Activated CD4-positive, alpha-beta memory T cell treated with anti-CD3 and anti-CD28 coated beads for 36 hours (primary cell): ENCODE measurements around the gene SLC13A3. TPM values are rescaled to one million over a fixed set of nuclear protein-coding genes. Genes with fewer than 3 reads are reported as not detected.

ENCODE experiments used
- CTCF ChIA-PET: fragments of 350-600 bp; sonication (Branson Sonifier 250); formaldehyde crosslinking; loops from one replicate; lab custom pipeline; 2021; ENCODE audit warnings: antibody characterized with exemption, inconsistent platforms; lab: Charles Lee
- POLR2A ChIA-PET: fragments of 350-600 bp; sonication (Branson Sonifier 250); formaldehyde crosslinking; loops from one replicate; lab custom pipeline; 2021; ENCODE audit warnings: antibody characterized with exemption; lab: Charles Lee
- DNase-seq: peaks from one replicate; pipeline ENCODE4 v3.0.0-alpha.2; 2020
- H3K27ac Mint-ChIP-seq: one replicate; pipeline ENCODE4 v1.8.0; 2021; ENCODE audit warnings: mixed read lengths
- H3K27me3 Mint-ChIP-seq: one replicate; pipeline ENCODE4 v1.8.0; 2021; ENCODE audit warnings: mixed read lengths
- H3K36me3 Mint-ChIP-seq: one replicate; pipeline ENCODE4 v1.8.0; 2021; ENCODE audit warnings: mixed read lengths
- H3K4me1 Mint-ChIP-seq: one replicate; pipeline ENCODE4 v1.8.0; 2021; ENCODE audit warnings: low read depth, mixed read lengths
- H3K4me3 Mint-ChIP-seq: one replicate; pipeline ENCODE4 v1.8.0; 2021; ENCODE audit warnings: mild to moderate bottlenecking, mixed read lengths
- H3K9me3 Mint-ChIP-seq: one replicate; pipeline ENCODE4 v1.8.0; 2021; ENCODE audit warnings: mixed read lengths
- intact Hi-C: fragments of 100-400 bp; cut with micrococcal nuclease; formaldehyde crosslinking; loops from one replicate; pipeline ENCODE4 v1.15.1; 2023
- total RNA-seq, 2 experiments: library from RNA; stranded (reverse); gene quantifications; one replicate each; pipeline ENCODE4 v1.2.3, GENCODE V29; 2021

SLC13A3 gene
- total RNA-seq, 2 experiments from 2014 or later, result 0.10 TPM; not detected in 1

DNA sequence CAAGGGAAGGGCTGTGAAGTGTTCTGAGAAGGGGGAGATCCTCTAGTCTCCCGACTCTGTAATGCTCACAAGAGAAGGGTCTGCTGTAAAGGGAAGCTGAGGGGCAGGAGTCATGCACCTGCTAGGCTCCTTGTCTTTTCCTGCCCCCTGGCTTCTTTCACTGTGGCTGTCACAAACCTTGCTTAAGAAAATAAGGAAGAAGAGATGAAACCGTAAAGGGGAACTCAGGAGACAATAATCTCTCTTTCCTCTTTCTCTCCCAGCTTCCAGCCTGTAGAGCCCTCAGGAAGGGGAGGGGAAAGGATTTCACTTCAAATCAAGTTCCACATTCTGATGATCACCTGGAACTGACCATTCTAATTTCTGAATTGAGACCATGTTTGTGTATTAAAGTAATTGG, 26.3 kb downstream of the SLC13A3 start:
- Mint-ChIP-seq H3K36me3 (no peaks in the 10 kb centered on the region), H3K27me3 (peaks cover 17% of the 10 kb centered on the region), H3K4me1 (no peaks in the 10 kb centered on the region), H3K27ac (no peak overlapping the region), H3K4me3 (no peak overlapping the region), H3K9me3 (peaks cover 31% of the 10 kb centered on the region)
- no peak for DNase-seq
- CTCF ChIA-PET, result no interaction called here
- intact Hi-C loops, result no loop called here
- POLR2A ChIA-PET, result no interaction called here

DNA sequence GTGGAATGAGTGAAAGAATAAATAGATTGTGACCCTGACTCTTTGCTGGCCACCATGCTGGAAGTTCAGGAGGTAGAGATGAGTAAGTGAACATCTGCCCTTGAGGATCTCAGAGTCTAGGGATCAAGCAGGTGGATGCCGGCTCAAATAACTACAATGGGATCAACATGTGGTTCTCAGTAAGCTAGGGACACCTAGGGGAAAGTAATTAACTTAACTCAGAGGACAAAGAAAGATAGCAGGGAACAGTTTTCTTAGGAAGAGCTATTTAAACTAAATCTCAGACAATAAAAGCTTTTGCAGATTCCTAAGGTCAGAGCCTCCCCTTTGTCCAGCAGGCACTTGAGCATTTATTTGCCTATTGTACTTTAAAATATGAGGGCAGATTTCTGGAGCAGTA, 29.1 kb downstream of the SLC13A3 start:
- DNase-seq, result no peak
- Mint-ChIP-seq H3K27ac (no peak overlapping the region), H3K27me3 (peaks cover 18% of the 10 kb centered on the region), H3K9me3 (peaks cover 21% of the 10 kb centered on the region), H3K4me1 (no peaks in the 10 kb centered on the region), H3K36me3 (no peaks in the 10 kb centered on the region), H3K4me3 (no peak overlapping the region)
- POLR2A ChIA-PET, result no interaction called here
- intact Hi-C loops, result no loop called here
- CTCF ChIA-PET, result no interaction called here

DNA sequence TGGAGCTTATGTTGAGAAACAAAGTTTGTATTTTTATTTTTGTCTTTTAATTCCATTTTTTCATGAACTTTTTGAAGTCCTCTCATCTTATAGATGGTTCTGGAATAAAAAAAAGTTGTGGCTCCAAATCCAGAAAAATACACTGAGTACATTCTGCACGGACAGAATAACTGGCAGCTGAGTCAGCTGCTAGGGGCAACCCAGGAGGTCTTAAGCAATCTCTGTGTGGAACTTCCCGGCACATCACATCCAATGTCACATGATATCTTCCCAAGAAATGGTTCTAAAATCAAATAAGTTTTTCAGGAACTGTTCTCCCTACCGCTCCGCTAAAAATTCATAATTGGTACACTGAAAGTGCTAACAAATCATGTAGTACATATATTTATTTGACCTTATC, 29.8 kb downstream of the SLC13A3 start:
- Mint-ChIP-seq H3K36me3 (no peaks in the 10 kb centered on the region), H3K27me3 (peaks cover 15% of the 10 kb centered on the region), H3K4me1 (no peaks in the 10 kb centered on the region), H3K27ac (no peak overlapping the region), H3K9me3 (peaks cover 21% of the 10 kb centered on the region), H3K4me3 (no peak overlapping the region)
- intact Hi-C loops, result no loop called here
- DNase-seq, result no peak
- ChIA-PET POLR2A (no interaction called here), CTCF (no interaction called here)

GRCh38 chr20:46619445-46619844, 31.8 kb downstream of the SLC13A3 start:
- Mint-ChIP-seq H3K9me3 (peaks cover 11% of the 10 kb centered on the region), H3K36me3 (no peaks in the 10 kb centered on the region), H3K4me3 (no peak overlapping the region), H3K4me1 (no peaks in the 10 kb centered on the region), H3K27me3 (peaks cover 15% of the 10 kb centered on the region), H3K27ac (no peak overlapping the region)
- ChIA-PET POLR2A (no interaction called here), CTCF (no interaction called here)
- no peak for DNase-seq
- intact Hi-C loops, result no loop called here

- H3K27ac Mint-ChIP-seq, result no peak overlapping the region
- H3K4me3 Mint-ChIP-seq, result no peak overlapping the region
- intact Hi-C loops, result no loop called here
- ChIA-PET CTCF (no interaction called here), POLR2A (no interaction called here)
- H3K27me3 Mint-ChIP-seq, result peaks cover 10% of the 10 kb centered on the region
- H3K4me1 Mint-ChIP-seq, result no peaks in the 10 kb centered on the region
- H3K9me3 Mint-ChIP-seq, result peaks cover 3% of the 10 kb centered on the region
- H3K36me3 Mint-ChIP-seq, result no peaks in the 10 kb centered on the region
- DNase-seq, result no peak
These were observed 32.8 kb downstream of the SLC13A3 start for GRCh38 chr20:46618316-46619100.

DNA sequence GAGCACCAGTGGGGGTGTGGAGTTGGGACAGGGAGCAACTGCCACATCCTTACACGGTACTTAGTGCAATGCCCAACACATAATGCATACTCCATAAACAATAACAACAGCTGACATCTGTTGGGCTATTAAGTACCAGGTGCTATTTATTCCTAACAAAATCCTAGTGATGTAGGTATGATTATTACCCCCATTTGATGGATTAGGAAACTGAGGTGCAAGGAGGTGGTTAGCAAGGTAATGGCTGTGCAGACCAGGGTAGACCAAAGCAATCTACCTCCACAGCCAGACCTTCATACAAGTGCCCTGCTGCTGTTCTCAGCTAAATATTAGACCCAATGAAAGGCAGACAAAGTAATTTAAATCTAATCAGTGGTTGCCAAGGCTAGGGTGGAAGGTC, 36.8 kb downstream of the SLC13A3 start:
- H3K9me3 Mint-ChIP-seq, result no peaks in the 10 kb centered on the region
- H3K27ac Mint-ChIP-seq, result no peak overlapping the region
- H3K27me3 Mint-ChIP-seq, result peaks cover 7% of the 10 kb centered on the region
- CTCF ChIA-PET, result no interaction called here
- intact Hi-C loops, result no loop called here
- H3K36me3 Mint-ChIP-seq, result no peaks in the 10 kb centered on the region
- POLR2A ChIA-PET, result no interaction called here
- H3K4me3 Mint-ChIP-seq, result no peak overlapping the region
- no peak for DNase-seq
- H3K4me1 Mint-ChIP-seq, result no peaks in the 10 kb centered on the region

GRCh38 chr20:46610145-46610544, 41.1 kb downstream of the SLC13A3 start:
- no peak for DNase-seq
- no peak overlapping the region for H3K27ac Mint-ChIP-seq
- intact Hi-C loops, result no loop called here
- H3K4me3 Mint-ChIP-seq, result no peak overlapping the region
- H3K4me1 Mint-ChIP-seq, result no peaks in the 10 kb centered on the region
- ChIA-PET POLR2A (no interaction called here), CTCF (no interaction called here)
- no peaks in the 10 kb centered on the region for H3K36me3 Mint-ChIP-seq
- no peaks in the 10 kb centered on the region for H3K27me3 Mint-ChIP-seq
- no peaks in the 10 kb centered on the region for H3K9me3 Mint-ChIP-seq

DNA sequence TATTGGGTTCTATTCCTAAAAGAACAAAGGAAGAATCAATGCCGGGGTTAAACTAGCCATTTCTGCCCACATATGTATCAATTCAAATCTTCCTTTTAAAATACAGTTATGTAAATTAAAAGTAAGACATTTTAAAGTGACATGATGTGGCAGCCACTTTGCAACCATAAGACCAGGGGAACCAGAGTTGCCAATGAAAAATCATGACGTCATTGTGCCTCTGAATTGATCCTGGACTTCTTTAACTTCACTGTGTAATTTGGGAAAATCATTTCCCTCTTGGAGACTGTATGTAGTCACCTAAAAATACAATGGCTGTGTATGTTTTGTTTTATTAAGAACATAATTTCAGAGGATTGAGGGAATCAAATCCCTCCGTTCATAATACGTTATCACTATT, 42.2 kb downstream of the SLC13A3 start:
- H3K36me3 Mint-ChIP-seq, result no peaks in the 10 kb centered on the region
- H3K9me3 Mint-ChIP-seq, result no peaks in the 10 kb centered on the region
- no peak for DNase-seq
- no peaks in the 10 kb centered on the region for H3K4me1 Mint-ChIP-seq
- H3K27me3 Mint-ChIP-seq, result no peaks in the 10 kb centered on the region
- no peak overlapping the region for H3K27ac Mint-ChIP-seq
- ChIA-PET CTCF (no interaction called here), POLR2A (no interaction called here)
- intact Hi-C loops, result no loop called here
- H3K4me3 Mint-ChIP-seq, result no peak overlapping the region

GRCh38 chr20:46607849-46608497, 43.3 kb downstream of the SLC13A3 start:
- CTCF ChIA-PET, result no interaction called here

DNA sequence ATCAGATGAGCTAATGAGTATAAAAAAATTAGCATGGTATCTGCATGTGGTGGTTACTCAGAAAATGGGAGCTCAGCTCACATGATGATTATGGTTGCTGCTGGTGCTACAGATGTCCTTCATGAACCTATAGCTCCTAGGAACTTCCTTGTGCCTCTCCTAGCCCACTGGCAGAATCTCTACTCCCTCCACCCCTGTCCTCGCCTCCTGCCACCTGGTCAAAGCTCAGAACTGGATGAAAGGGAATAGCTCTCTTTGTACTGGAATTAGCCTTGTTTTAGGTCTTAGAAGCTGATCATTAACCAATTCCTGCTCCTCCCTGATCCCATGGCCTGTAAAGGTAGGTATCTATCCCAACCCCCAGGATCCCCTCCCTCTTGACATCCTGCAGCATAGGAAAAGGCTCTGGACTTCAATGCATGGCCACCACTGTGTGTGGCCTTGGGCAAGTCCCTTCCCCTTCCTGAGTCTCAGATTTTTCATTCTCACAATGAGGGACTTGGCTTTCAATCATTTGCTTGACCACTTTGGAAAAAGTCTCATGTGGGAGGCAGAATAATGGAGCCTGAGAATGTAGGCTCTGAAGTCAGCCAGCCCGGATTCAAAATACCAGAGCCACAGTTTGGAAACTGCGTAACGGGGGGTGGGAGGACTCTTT, 43.9 kb downstream of the SLC13A3 start:
- CTCF ChIA-PET, result no interaction called here
- intact Hi-C loops, result no loop called here
- Mint-ChIP-seq H3K27me3 (no peaks in the 10 kb centered on the region), H3K4me1 (no peaks in the 10 kb centered on the region), H3K9me3 (no peaks in the 10 kb centered on the region), H3K36me3 (no peaks in the 10 kb centered on the region), H3K27ac (no peak overlapping the region), H3K4me3 (no peak overlapping the region)
- POLR2A ChIA-PET, result no interaction called here
- DNase-seq, result no peak

More at GRCh38 chr20:46607849-46608497, 43.3 kb downstream of the SLC13A3 start:
- POLR2A ChIA-PET, result no interaction called here
- intact Hi-C loops, result no loop called here
- Mint-ChIP-seq H3K9me3 (no peaks in the 10 kb centered on the region), H3K27me3 (no peaks in the 10 kb centered on the region), H3K4me1 (no peaks in the 10 kb centered on the region), H3K36me3 (no peaks in the 10 kb centered on the region), H3K27ac (no peak overlapping the region), H3K4me3 (no peak overlapping the region)
- DNase-seq, result no peak

DNA sequence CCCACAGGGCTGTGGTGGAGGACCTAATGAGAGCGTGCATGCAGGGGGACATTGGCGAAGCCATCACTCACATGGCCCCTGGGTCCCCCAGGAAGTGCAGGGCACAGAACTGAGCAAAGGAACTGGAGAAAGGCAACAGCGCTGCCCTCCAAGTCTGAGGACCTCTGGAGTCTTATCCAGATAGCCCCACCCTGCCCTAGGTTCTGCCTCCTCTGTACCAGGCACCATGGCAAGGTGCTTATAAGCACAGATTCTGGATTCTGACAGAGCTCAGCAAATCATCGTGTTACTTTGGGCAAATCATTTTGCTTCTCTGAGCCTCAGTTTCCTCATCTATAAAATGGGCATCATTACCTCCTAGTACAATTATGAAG, 44.5 kb downstream of the SLC13A3 start:
- ChIA-PET POLR2A (no interaction called here), CTCF (no interaction called here)
- Mint-ChIP-seq H3K9me3 (no peaks in the 10 kb centered on the region), H3K27ac (no peak overlapping the region), H3K4me3 (no peak overlapping the region), H3K27me3 (no peaks in the 10 kb centered on the region), H3K4me1 (no peaks in the 10 kb centered on the region), H3K36me3 (no peaks in the 10 kb centered on the region)
- intact Hi-C loops, result no loop called here
- no peak for DNase-seq

GRCh38 chr20:46605978-46606816, 45.1 kb downstream of the SLC13A3 start:
- POLR2A ChIA-PET, result no interaction called here
- Mint-ChIP-seq H3K4me3 (no peak overlapping the region), H3K9me3 (no peaks in the 10 kb centered on the region), H3K4me1 (no peaks in the 10 kb centered on the region), H3K27ac (no peak overlapping the region), H3K27me3 (no peaks in the 10 kb centered on the region), H3K36me3 (no peaks in the 10 kb centered on the region)
- CTCF ChIA-PET, result no interaction called here
- intact Hi-C loops, result no loop called here
- DNase-seq, result no peak
